Endothelial cell of umbilical vein (primary cell): ENCODE results near the gene FBXO8. TPM values are rescaled to one million over a fixed set of nuclear protein-coding genes. Genes with fewer than 3 reads are reported as not detected.

Source experiments
- BruUV-seq: library from RNA; stranded (reverse); fragments of 400-500 nt; replicated peaks from 2 replicates; lab custom pipeline; 2021; lab: Mats Ljungman, UMichigan
- CTCF ChIA-PET: fragments of 300-600, 350-600 bp; sonication (Branson Sonifier 250); formaldehyde crosslinking; loops from one replicate; lab custom pipeline; 2021; ENCODE audit warnings: antibody characterized with exemption, inconsistent platforms; lab: Charles Lee
- POLR2A ChIA-PET: fragments of 300-600, 350-600 bp; sonication (Branson Sonifier 250); formaldehyde crosslinking; loops from one replicate; lab custom pipeline; 2021; ENCODE audit warnings: antibody characterized with exemption, inconsistent platforms; lab: Charles Lee
- DNase-seq: peaks from one replicate; pipeline ENCODE4 v3.0.0-alpha.2; 2011; ENCODE audit warnings: low read depth, low spot score
- FAIRE-seq: peaks from 2 replicates; lab custom pipeline; 2011; peaks lifted over from hg19 to GRCh38; lab: Jason Lieb, UNC
- H2AFZ ChIP-seq: 2 replicates; pipeline ENCODE4 v1.6.0; 2012; ENCODE audit warnings: low read depth, low read length, control low read depth, inconsistent platforms
- H3K27ac ChIP-seq: 2 replicates; pipeline ENCODE4 v1.5.1; 2011; ENCODE audit warnings: low read depth, mild to moderate bottlenecking, control low read depth, low read length, moderate library complexity; ENCODE audit not compliant: insufficient read depth
- H3K27me3 ChIP-seq, 2 experiments: 2 replicates each; pipeline versions ENCODE4 v1.6.0 to v1.6.1; 2011; ENCODE audit warnings: low read length in 2 of 2, mixed read lengths in 1 of 2; ENCODE audit not compliant: control insufficient read depth in 2 of 2, insufficient read depth in 2 of 2
- H3K36me3 ChIP-seq, 2 experiments: 2 replicates in 1 of 2; 3 replicates in 1 of 2; pipeline ENCODE4 v1.5.1; 2011; ENCODE audit warnings: low read length in 2 of 2, mild to moderate bottlenecking in 1 of 2, moderate library complexity in 1 of 2; ENCODE audit not compliant: control insufficient read depth in 2 of 2, insufficient read depth in 2 of 2; ENCODE audit errors: extremely low read depth in 1 of 2
- H3K4me1 ChIP-seq: 3 replicates; pipeline ENCODE4 v1.5.1; 2011; ENCODE audit warnings: mild to moderate bottlenecking, low read length; ENCODE audit not compliant: control insufficient read depth, insufficient read depth; ENCODE audit errors: extremely low read depth
- H3K4me2 ChIP-seq: 2 replicates; pipeline ENCODE4 v1.6.1; 2011; ENCODE audit warnings: low read length, control low read depth, mixed read lengths; ENCODE audit not compliant: insufficient read depth
- H3K4me3 ChIP-seq, 3 experiments: fragments of 200-600 bp in 1 of 3; sonication (generic), shearing (Covaris generic) in 1 of 3; replicated peaks in 1 of 3; 2 replicates each; pipeline ENCODE4 v1.5.1; 2011 to 2016; ENCODE audit warnings: control low read depth in 3 of 3, low read length in 3 of 3, mild to moderate bottlenecking in 2 of 3, inconsistent platforms in 1 of 3, low read depth in 1 of 3, moderate library complexity in 1 of 3; ENCODE audit not compliant: insufficient read depth in 1 of 3
- H3K79me2 ChIP-seq: 2 replicates; pipeline ENCODE4 v1.6.0; 2012; ENCODE audit warnings: low read length, inconsistent platforms; ENCODE audit not compliant: control insufficient read depth, insufficient read depth
- H3K9ac ChIP-seq: replicated peaks from 2 replicates; pipeline ENCODE3; 2011; ENCODE audit warnings: low read length, control low read depth; ENCODE audit not compliant: insufficient read depth; ENCODE audit errors: extremely low read depth
- H3K9me1 ChIP-seq: replicated peaks from 3 replicates; pipeline ENCODE4 v1.6.0; 2011; ENCODE audit warnings: mild to moderate bottlenecking, low read length; ENCODE audit not compliant: control insufficient read depth, insufficient read depth; ENCODE audit errors: extremely low read depth
- H3K9me3 ChIP-seq: replicated peaks from 2 replicates; pipeline ENCODE4 v1.5.1; 2012; ENCODE audit warnings: low read length, inconsistent platforms; ENCODE audit not compliant: control insufficient read depth, insufficient read depth
- H4K20me1 ChIP-seq: replicated peaks from 2 replicates; pipeline ENCODE3; 2011; ENCODE audit warnings: mild to moderate bottlenecking, low read length; ENCODE audit not compliant: control insufficient read depth, insufficient read depth; ENCODE audit errors: extremely low read depth
- CTCF ChIP-seq, 2 donors: IDR thresholded peaks; 1 replicate in 1 of 2; 2 replicates in 1 of 2; pipeline ENCODE4 v1.5.1; 2011; ENCODE audit warnings: low read length in 2 of 2, mild to moderate bottlenecking in 2 of 2, moderate library complexity in 2 of 2, control low read depth in 1 of 2, inconsistent platforms in 1 of 2, low read depth in 1 of 2; ENCODE audit not compliant: insufficient read depth in 1 of 2; ENCODE audit errors: extremely low read depth in 1 of 2
- GATA2 ChIP-seq: IDR thresholded peaks from 2 replicates; pipeline ENCODE4 v1.7.0; 2011; ENCODE audit warnings: low read depth, mild to moderate bottlenecking, moderate library complexity, mixed read lengths, low read length; ENCODE audit not compliant: insufficient read length, insufficient read depth
- JUN ChIP-seq: IDR thresholded peaks from 2 replicates; pipeline ENCODE4 v1.6.1; 2011; ENCODE audit warnings: borderline replicate concordance, low read depth; ENCODE audit not compliant: insufficient read length, insufficient read depth
- MAX ChIP-seq: IDR thresholded peaks from 2 replicates; pipeline ENCODE4 v1.6.1; 2011; ENCODE audit not compliant: insufficient read depth, insufficient read length
- MYC ChIP-seq: IDR thresholded peaks from one replicate; pipeline ENCODE4 v1.6.1; 2011; ENCODE audit warnings: mild to moderate bottlenecking, low read depth, low read length
- POLR2A ChIP-seq: IDR thresholded peaks from 2 replicates; pipeline ENCODE4 v1.6.1; 2012; ENCODE audit warnings: low read depth, mild to moderate bottlenecking, control low read depth, low read length
- POLR2AphosphoS5 ChIP-seq: IDR thresholded peaks from 2 replicates; pipeline ENCODE4 v1.6.1; 2012; ENCODE audit warnings: low read depth, mild to moderate bottlenecking, control low read depth, low read length, moderate library complexity; ENCODE audit not compliant: insufficient read depth
- dilution Hi-C: fragments of 300-500 bp; cut with MboI; formaldehyde crosslinking; loops from one replicate; pipeline ENCODE4 v1.15.0; 2019; ENCODE audit warnings: low sequenced_read_pairs; ENCODE audit not compliant: extremely low pct_ligation_motif_present
- intact Hi-C: fragments of 100-400 bp; cut with micrococcal nuclease; formaldehyde crosslinking; loops from one replicate; pipeline ENCODE4 v1.10.0; 2022
- polyA plus RNA-seq, 4 experiments: library from polyadenylated mRNA; depleted of rRNA in 3 of 4; stranded (reverse) in 3 of 4; unstranded in 1 of 4; fragments of >200 nt; gene quantifications; 2 replicates each; pipeline versions ENCODE4 v1.2.1 to v1.2.3, GENCODE V29; 2011 to 2012; ENCODE audit warnings: missing spikeins in 1 of 4
- total RNA-seq: library from RNA; stranded (reverse); gene quantifications from 2 replicates; pipeline ENCODE4 v1.2.3, GENCODE V29; 2021

FBXO8 gene
- total and polyA plus RNA-seq, 2 donors (not counting 3 experiments of a cell fraction or from before 2014, with no cell fraction given) = 9.9 to 14.5 TPM

- no peak for TF ChIP-seq GATA2
- TF ChIP-seq MAX = no peak
- Histone ChIP-seq H4K20me1 (no peaks in the 10 kb centered on the region), H3K9ac (no peak overlapping the region), H3K27ac (no peak overlapping the region), H3K79me2 (no peaks in the 10 kb centered on the region), H3K36me3 (no peaks in the 10 kb centered on the region), H3K9me3 (no peaks in the 10 kb centered on the region), H2AFZ (no peak overlapping the region), H3K9me1 (no peaks in the 10 kb centered on the region), H3K4me3 (no peak overlapping the region), H3K27me3 (peaks cover 13 to 22% of the 10 kb centered on the region in 2 experiments), H3K4me1 (no peaks in the 10 kb centered on the region), H3K4me2 (no peak overlapping the region)
- intact Hi-C loops (no loop called here), dilution Hi-C loops (no loop called here)
- no peak for DNase-seq
- no TSS peak for BruUV-seq
- FAIRE-seq = no peak
- POLR2A ChIA-PET = no interaction called here
- CTCF ChIA-PET = interaction anchor here (0.7 to 1.4 kb wide), 3 partner anchors 10 to 88 kb away, joined by 3 to 5 read pairs (median 3); no protein-coding TSS in a partner anchor
These were observed 53.3 kb downstream of the FBXO8 start for GRCh38 chr4:174230148-174230547.

GRCh38 chr4:174228988-174229387, 54.5 kb downstream of the FBXO8 start:
- intact Hi-C loops (no loop called here), dilution Hi-C loops (no loop called here)
- DNase-seq (no peak), FAIRE-seq (no peak)
- POLR2A ChIA-PET = no interaction called here
- no peak overlapping the region for H3K27ac ChIP-seq
- H3K36me3 ChIP-seq = no peaks in the 10 kb centered on the region
- no peak overlapping the region for H3K4me3 ChIP-seq
- BruUV-seq = no TSS peak
- no peaks in the 10 kb centered on the region for H3K79me2 ChIP-seq
- no peaks in the 10 kb centered on the region for H3K4me1 ChIP-seq
- H3K9me1 ChIP-seq = no peaks in the 10 kb centered on the region
- H3K27me3 ChIP-seq = peaks cover 13 to 24% of the 10 kb centered on the region in 2 experiments
- H4K20me1 ChIP-seq = no peaks in the 10 kb centered on the region
- H3K9ac ChIP-seq = no peak overlapping the region
- H3K9me3 ChIP-seq = no peaks in the 10 kb centered on the region
- no peak for TF ChIP-seq POLR2AphosphoS5
- no peak for TF ChIP-seq POLR2A
- no peak for TF ChIP-seq MYC
- TF ChIP-seq MAX = no peak
- TF ChIP-seq CTCF (IDR thresholded peaks at IDR 0.05; ENCODE audit: extremely low read depth in 1 of 2, insufficient read depth in 1 of 2, low read depth in 1 of 2, low read length in 2 of 2) = no peak
- TF ChIP-seq GATA2 = no peak
- no peak for TF ChIP-seq JUN
- CTCF ChIA-PET = interaction anchor here (1.1 to 1.4 kb wide), 2 partner anchors 9 to 12 kb away, joined by 3 to 5 read pairs; no protein-coding TSS in a partner anchor
- no peak overlapping the region for H3K4me2 ChIP-seq
- no peak overlapping the region for H2AFZ ChIP-seq
